Activated naive CD4-positive, alpha-beta T cell treated with anti-CD3 and anti-CD28 coated beads, Interleukin-2, amount 10 ng/mL, durations not matched to agents 7 days and 5 days (primary cell): ENCODE measurements around the gene KLHDC4.

Experiments
- CTCF ChIA-PET: fragments of 350-600 bp; sonication (Branson Sonifier 250); formaldehyde crosslinking; loops from one replicate; lab custom pipeline; 2021; ENCODE audit warnings: antibody characterized with exemption; lab: Charles Lee
- DNase-seq: peaks from one replicate; pipeline ENCODE4 v3.0.0-alpha.2; 2020
- H3K27ac Mint-ChIP-seq: one replicate; pipeline ENCODE4 v1.8.0; 2021; ENCODE audit warnings: mild to moderate bottlenecking, moderate library complexity, mixed read lengths
- H3K27me3 Mint-ChIP-seq: one replicate; pipeline ENCODE4 v1.8.0; 2021; ENCODE audit warnings: mild to moderate bottlenecking, mixed read lengths
- H3K36me3 Mint-ChIP-seq: one replicate; pipeline ENCODE4 v1.8.0; 2021; ENCODE audit warnings: mixed read lengths
- H3K4me1 Mint-ChIP-seq: one replicate; pipeline ENCODE4 v1.8.0; 2021; ENCODE audit warnings: mixed read lengths
- H3K4me3 Mint-ChIP-seq: one replicate; pipeline ENCODE4 v1.8.0; 2021; ENCODE audit warnings: mild to moderate bottlenecking, moderate library complexity, mixed read lengths
- H3K9me3 Mint-ChIP-seq: one replicate; pipeline ENCODE4 v1.8.0; 2021; ENCODE audit warnings: mixed read lengths

Gene KLHDC4

DNA sequence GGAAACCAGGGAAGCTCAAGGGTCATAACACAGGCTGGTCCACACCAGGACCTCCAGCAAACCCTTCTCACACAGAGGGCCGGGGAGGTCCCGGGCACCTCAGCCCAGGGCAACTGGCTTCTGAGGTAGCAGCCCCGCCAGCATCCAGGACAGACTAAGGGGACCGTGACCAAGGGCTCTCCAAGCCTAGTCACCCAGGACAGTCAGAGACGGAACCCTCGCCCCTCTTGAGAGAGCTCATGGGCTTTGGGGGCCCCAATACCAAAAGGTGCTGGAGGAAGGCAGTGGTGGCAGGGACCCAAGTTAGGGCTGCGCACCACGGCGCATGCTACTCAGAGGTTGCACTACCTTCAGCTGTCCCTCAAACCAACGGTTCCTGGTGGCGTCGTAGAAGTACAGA, 54.9 kb downstream of the KLHDC4 start:
- CTCF ChIA-PET: no interaction called here
- DNase-seq: no peak
- H3K9me3 Mint-ChIP-seq: no peaks in the 10 kb centered on the region
- peaks cover 45% of the 10 kb centered on the region for H3K36me3 Mint-ChIP-seq
- H3K4me1 Mint-ChIP-seq: peaks cover 34% of the 10 kb centered on the region
- no peaks in the 10 kb centered on the region for H3K27me3 Mint-ChIP-seq
- H3K27ac Mint-ChIP-seq: no peak overlapping the region
- H3K4me3 Mint-ChIP-seq: no peak overlapping the region

DNA sequence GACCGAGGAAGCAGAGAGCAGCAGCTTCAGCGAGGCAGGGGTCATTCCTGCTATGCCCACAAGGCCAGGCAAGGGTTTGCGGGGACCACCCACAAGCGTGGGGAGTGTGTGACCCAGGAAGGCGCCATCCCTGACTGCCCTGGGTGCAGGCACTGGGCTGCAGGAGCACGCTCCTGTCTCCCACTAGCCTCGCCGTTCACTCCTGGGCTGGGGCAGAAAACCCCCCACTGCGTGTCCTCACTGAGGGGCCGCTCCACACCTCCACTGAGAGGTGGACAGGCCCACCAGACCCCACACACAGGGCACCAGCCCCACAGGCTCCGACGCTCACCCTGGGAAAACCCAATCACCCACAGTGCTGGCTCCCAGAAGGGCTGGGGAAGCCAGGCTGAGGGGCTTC, 56.1 kb downstream of the KLHDC4 start:
- Mint-ChIP-seq H3K4me1 (peaks cover 26% of the 10 kb centered on the region), H3K27ac (no peak overlapping the region), H3K9me3 (no peaks in the 10 kb centered on the region), H3K36me3 (peaks cover 37% of the 10 kb centered on the region), H3K4me3 (no peak overlapping the region), H3K27me3 (no peaks in the 10 kb centered on the region)
- CTCF ChIA-PET: no interaction called here
- DNase-seq: no peak

DNA sequence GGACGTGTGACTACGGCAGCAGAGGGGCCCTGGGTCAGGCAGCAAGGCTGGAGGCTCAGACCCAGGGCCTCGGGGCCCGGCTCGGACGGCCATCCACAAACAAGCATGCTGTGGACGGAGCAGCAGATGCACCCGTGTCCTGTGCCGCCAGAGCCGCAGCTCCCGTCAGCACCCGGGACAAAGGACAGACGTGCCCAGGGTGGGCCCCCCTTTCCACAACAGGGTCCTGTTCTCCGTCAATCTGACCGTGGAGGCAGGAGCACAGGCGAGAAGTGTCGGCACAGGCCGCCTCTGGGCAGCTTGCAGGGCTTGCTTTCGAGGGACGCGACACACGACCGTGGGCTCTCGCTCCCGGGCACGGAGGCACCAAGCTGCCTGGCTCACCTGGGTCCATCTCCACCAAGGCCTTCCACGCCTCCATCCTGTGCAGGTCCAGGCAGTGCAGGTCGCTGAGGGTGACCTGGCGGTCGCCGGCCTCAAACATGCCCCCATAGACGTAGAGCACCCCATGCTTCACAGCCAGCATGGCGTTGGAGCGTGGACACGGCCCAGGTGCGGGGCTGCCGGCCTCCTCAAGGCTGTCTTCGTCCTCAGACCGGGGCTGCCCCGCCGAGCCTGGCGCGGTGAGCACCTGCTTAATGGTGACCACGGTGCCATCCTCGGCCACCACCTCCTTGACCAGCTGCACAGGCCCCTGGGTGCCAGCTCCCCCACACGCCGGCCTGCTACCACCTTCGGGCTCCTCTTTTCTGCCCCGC, 56.7 kb downstream of the KLHDC4 start:
- Mint-ChIP-seq H3K27ac (no peak overlapping the region), H3K36me3 (peaks cover 35% of the 10 kb centered on the region), H3K27me3 (no peaks in the 10 kb centered on the region), H3K9me3 (no peaks in the 10 kb centered on the region), H3K4me3 (no peak overlapping the region), H3K4me1 (peaks cover 24% of the 10 kb centered on the region)
- no peak for DNase-seq
- CTCF ChIA-PET: no interaction called here

DNA sequence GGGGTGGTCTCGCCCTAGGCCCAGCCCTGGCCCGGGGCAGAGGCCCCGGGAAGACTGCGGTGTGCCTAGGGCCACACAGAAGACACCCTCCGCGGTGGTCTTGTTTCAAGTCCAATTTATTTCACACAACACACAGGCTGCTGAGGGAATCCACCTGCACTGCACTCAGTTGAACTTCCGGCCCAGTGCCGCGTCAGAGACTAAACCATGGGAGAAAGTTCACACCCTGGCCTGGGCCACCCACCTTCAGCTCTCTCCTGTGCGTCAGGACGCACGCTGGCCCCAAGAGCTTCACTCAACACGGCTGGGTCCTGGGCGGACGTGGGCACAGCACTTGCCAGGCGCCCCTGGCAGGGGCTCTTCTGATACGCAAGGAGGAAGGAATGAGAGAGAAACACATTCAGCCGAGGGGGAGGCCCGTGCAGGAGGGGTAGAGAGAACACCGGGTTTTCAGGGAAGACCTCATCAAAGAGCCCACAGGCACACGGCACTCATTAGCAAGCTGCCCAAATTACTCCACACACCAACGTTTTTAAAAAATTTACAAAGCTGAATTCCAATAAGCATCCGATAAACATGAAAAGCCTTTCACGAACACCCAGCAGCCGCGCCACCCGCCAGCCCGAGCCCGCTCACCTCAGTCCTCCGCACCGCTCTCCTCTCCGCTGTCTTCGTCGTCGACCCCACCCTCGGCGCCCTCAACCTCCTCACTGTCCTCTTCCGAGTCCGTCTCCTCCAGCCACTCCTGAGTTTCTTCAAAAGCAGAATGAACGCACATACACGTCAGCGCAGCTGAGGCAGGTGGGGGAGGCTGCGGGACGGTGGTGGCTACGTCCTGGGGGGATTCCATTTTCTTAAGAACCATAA, 57.8 kb downstream of the KLHDC4 start:
- Mint-ChIP-seq H3K27me3 (no peaks in the 10 kb centered on the region), H3K36me3 (peaks cover 35% of the 10 kb centered on the region), H3K27ac (no peak overlapping the region)

DNA sequence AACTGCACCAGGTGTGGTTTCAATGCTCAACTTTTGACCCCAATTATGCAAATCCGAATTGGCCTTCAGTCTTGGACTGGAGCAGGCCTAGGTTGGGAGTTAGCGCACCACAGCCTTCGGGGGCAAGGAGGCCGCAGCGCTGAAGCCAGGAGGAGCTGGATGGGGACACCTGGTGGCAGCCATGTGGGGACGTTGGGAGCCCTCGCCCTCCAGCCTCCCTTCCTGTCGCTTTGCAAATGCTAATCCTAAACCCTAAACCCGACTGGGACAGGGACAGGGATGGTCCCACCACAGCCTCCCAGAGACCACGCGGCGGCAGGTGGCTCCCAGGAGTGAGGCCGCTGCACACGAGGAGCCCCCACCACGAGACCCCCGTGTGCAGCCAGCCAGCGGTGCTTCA, 58.7 kb downstream of the KLHDC4 start:
- DNase-seq: no peak
- no peak overlapping the region for H3K27ac Mint-ChIP-seq
- H3K4me3 Mint-ChIP-seq: no peak overlapping the region
- H3K36me3 Mint-ChIP-seq: peaks cover 41% of the 10 kb centered on the region
- H3K27me3 Mint-ChIP-seq: no peaks in the 10 kb centered on the region
- H3K9me3 Mint-ChIP-seq: no peaks in the 10 kb centered on the region
- peaks cover 23% of the 10 kb centered on the region for H3K4me1 Mint-ChIP-seq
- CTCF ChIA-PET: no interaction called here

More for the DNA sequence above, 57.8 kb downstream of the KLHDC4 start:
- CTCF ChIA-PET: no interaction called here
- peaks cover 24% of the 10 kb centered on the region for H3K4me1 Mint-ChIP-seq
- H3K4me3 Mint-ChIP-seq: no peak overlapping the region
- H3K9me3 Mint-ChIP-seq: no peaks in the 10 kb centered on the region
- DNase-seq: no peak

DNA sequence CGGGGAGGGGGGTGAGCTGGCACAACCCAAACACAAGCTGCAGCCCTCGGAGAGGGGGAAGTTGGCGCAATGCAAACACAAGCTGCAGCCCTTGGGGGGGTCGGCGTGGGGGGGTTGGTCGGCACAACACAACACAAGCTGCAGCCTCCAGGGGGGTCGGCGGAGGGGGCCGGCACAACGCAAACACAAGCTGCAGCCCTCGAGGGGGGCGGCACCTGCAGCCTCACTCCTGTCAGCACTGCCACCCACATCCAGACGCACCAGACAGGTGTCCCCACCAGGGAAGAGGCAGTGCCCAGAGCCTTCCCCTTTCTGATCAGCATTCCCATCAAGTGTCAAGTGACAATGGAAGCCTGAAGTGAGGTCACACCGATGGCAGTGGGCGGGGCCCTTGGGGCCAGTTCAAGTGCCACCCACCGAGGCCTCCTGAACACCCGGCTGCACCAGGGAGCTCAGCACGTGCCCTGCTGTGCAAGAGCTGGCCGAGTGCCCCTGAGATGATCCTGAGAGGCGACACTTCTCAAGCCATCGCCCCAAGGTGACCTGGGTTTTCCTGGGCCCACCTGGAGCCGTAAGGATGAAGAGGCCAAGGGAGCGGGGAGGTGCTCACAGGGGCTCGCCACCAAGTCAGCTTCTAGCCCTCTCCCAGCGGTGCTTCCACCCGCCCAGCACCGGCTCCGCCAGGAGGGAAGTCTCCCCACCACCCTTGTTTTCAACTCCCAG, 59.3 kb downstream of the KLHDC4 start:
- CTCF ChIA-PET: no interaction called here
- Mint-ChIP-seq H3K27me3 (no peaks in the 10 kb centered on the region), H3K36me3 (peaks cover 44% of the 10 kb centered on the region), H3K4me1 (peaks cover 29% of the 10 kb centered on the region), H3K4me3 (no peak overlapping the region), H3K9me3 (no peaks in the 10 kb centered on the region), H3K27ac (no peak overlapping the region)
- DNase-seq: no peak

DNA sequence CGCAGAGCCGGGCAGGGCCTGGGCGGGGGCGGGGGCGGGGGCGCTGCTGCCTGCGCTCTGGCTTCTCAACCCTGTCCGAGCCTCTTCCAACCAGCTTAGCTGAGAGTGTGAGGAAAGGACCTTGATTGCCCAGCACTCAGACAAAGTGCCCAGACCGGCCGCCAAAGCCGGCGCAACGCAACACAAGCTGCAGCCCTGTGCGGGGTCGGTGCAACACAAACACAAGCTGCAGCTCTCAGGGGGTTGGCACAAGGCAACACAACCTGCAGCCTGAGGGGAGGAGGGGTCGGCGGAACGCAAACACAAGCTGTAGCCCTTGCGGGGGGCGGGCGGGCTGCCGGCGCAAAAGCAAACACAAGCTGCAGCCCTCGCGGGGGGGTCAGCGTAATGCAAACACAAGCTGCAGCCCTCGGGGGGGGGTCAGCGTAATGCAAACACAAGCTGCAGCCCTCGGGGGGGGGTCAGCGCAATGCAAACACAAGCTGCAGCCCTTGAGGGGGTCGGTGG, 60.0 kb downstream of the KLHDC4 start:
- CTCF ChIA-PET: no interaction called here
- DNase-seq: no peak
- Mint-ChIP-seq H3K27ac (no peak overlapping the region), H3K36me3 (peaks cover 43% of the 10 kb centered on the region), H3K4me3 (no peak overlapping the region), H3K4me1 (peaks cover 35% of the 10 kb centered on the region), H3K9me3 (no peaks in the 10 kb centered on the region), H3K27me3 (no peaks in the 10 kb centered on the region)

DNA sequence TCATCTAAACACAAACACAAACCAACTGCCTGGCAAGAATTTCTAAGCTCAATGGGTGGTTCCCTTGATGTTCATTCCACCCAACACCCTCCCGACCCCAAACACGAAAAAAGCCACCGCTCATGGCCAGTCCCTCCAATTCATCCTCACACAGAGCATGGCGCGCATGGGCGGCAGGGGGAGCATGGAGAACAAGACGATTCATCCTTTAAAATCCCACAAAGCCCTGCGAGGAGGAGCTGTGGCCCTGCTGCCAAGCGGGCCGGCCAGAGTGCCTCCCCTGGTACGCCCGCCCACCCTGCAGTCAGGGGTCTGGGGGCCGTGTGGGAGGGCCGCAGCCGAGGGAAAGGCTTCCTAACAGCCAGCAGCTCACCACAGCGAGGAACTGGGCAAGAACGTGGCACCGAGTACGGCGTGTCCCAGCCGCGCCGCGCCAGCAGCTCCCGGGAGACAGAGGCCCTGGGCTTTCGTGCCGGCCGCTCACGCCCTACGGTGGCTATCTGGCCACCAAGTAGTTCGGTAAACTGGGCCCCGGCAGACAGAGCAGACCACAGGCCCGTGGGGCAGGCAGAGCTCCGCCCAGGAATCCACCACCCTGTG, 60.9 kb downstream of the KLHDC4 start:
- Mint-ChIP-seq H3K27ac (peak overlapping the region; percentile 50), H3K36me3 (peaks cover 37% of the 10 kb centered on the region), H3K9me3 (no peaks in the 10 kb centered on the region), H3K27me3 (no peaks in the 10 kb centered on the region), H3K4me3 (no peak overlapping the region), H3K4me1 (peaks cover 40% of the 10 kb centered on the region)
- no peak for DNase-seq
- CTCF ChIA-PET: no interaction called here

DNA sequence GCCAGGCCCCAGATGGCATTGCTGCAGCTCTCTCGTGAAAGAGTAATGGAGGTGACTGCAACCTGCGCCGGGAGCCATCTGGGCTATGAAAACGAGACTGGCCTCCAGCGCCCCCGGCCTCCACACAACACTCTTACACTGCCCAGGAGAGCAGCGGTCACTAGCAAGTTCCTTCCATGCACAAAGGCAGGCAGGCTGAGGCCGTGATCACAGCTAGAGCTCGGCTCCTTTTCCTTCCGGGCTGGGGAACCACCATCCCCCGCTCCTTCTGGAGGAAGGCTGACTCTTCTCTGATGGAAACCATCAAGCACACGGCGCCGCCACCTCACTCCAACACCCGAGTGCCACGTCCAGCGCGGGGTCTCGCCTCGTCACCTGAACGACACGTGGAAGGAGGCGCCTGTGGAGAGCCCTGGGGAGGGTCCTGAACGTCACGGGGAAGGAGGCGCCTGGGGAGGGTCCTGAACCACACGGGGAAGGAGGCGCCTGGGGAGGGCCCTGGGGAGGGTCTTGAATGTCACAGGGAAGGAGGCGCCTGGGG, 61.9 kb downstream of the KLHDC4 start:
- H3K9me3 Mint-ChIP-seq: no peaks in the 10 kb centered on the region
- DNase-seq: no peak
- H3K27ac Mint-ChIP-seq: peak overlapping the region; percentile 79
- CTCF ChIA-PET: interaction anchor here (1.5 kb wide), 1 partner anchor 10 kb away, joined by 3 read pairs; no protein-coding TSS in a partner anchor
- no peaks in the 10 kb centered on the region for H3K27me3 Mint-ChIP-seq
- peaks cover 47% of the 10 kb centered on the region for H3K4me1 Mint-ChIP-seq
- H3K36me3 Mint-ChIP-seq: peaks cover 35% of the 10 kb centered on the region
- H3K4me3 Mint-ChIP-seq: no peak overlapping the region

DNA sequence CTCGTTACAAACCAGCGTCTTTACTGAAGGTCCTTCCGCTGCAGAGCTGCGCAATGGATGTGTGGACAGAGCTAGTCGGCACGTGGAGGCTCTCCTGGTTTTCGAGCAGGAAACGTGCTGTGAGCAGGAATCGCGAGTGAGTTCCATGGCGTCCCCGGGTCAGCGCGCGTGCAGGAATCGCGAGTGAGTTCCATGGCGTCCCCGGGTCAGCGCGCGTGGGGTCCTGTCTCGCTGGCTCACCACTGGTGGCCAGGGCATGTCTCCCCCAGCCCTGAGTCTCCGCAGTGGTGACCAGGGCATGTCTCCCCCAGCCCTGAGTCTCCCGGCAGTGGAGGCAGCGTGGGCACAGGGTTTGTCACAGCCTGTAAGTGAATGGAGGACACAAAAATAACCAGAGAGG, 62.7 kb downstream of the KLHDC4 start:
- H3K27ac Mint-ChIP-seq: peak overlapping the region; percentile 89
- no peak for DNase-seq
- peak overlapping the region; percentile 15 for H3K4me3 Mint-ChIP-seq
- H3K4me1 Mint-ChIP-seq: peaks cover 53% of the 10 kb centered on the region
- H3K9me3 Mint-ChIP-seq: no peaks in the 10 kb centered on the region
- peaks cover 32% of the 10 kb centered on the region for H3K36me3 Mint-ChIP-seq
- H3K27me3 Mint-ChIP-seq: no peaks in the 10 kb centered on the region
- CTCF ChIA-PET: interaction anchor here (1.1 to 1.5 kb wide), 4 partner anchors 11 to 67 kb away, joined by 3 to 4 read pairs (median 3); no protein-coding TSS in a partner anchor

DNA sequence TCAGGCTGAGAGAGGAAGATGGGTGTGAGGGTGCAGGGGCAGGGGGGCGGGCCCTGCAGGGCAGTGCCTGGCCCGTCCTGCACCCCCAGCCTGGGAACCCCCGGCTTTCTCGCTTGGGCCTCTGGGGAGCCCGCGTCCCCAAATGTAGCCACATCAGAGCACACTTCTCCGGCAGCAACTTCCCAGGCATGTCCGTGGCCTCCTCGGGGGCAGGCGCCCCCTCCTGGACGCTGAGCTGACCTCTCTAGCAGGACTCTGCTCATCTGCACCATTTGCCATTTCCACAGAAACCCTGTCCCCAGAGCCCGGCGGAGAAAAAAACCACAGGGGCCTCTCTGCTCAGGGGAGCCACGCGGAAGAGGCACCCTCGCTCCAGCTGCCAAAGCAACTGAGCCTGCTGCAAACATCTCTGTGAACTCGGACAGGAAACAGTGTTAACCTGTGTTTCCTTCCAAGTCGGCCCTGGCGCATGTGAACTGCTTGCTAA, 63.4 kb downstream of the KLHDC4 start:
- peak; percentile 67 for DNase-seq
- CTCF ChIA-PET: interaction anchor here (1.1 to 1.5 kb wide), 4 partner anchors 12 to 67 kb away, joined by 3 to 4 read pairs (median 3); no protein-coding TSS in a partner anchor
- Mint-ChIP-seq H3K4me3 (peak overlapping the region; percentile 15), H3K4me1 (peaks cover 53% of the 10 kb centered on the region), H3K9me3 (no peaks in the 10 kb centered on the region), H3K36me3 (peaks cover 27% of the 10 kb centered on the region), H3K27me3 (no peaks in the 10 kb centered on the region), H3K27ac (peak overlapping the region; percentile 92)

DNA sequence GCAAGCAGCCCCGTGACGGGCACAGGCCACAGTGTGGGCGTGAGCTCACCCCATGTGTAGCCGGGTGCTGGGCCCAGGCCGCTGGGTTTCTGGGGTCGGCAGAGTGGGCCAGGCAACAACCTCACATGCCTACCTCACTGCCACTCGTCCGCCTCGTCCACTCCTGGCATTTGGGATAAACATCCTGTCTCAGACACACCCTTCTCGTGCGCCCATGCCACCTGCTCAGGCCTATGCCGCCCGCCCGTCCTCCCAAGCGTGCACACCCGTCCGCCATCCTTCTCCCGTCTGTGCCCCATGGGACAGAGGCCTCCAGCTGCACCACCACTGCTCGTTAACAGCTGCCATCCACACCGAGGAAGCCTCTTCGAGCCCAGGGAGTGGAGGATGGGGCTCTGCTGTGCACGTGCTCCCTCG, 64.3 kb downstream of the KLHDC4 start:
- H3K4me1 Mint-ChIP-seq: peaks cover 53% of the 10 kb centered on the region
- peaks cover 24% of the 10 kb centered on the region for H3K36me3 Mint-ChIP-seq
- no peak for DNase-seq
- H3K27ac Mint-ChIP-seq: peak overlapping the region; percentile 92
- H3K27me3 Mint-ChIP-seq: no peaks in the 10 kb centered on the region
- no peak overlapping the region for H3K4me3 Mint-ChIP-seq
- no peaks in the 10 kb centered on the region for H3K9me3 Mint-ChIP-seq
- CTCF ChIA-PET: interaction anchor here (0.7 kb wide), 1 partner anchor 12 kb away, joined by 3 read pairs; no protein-coding TSS in a partner anchor

DNA sequence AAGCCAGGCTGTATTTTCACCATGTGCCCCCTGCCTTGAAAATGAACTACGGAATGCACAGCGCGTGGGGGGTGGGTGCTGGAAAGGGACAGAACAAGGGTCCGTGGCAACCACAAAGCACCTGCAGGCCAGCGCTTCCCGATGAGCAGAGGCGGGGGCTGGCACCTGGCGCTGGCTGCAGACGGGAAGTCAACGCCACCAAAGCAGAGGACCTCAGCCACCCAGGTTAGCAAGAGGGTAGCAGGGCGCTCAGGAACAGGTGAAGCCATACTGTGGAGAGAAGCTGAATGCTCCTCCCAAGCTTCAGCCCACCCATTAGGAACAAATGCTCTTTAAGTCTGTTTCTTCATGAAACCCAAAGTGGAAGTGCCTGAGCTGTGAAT, 64.7 kb downstream of the KLHDC4 start:
- DNase-seq: no peak
- peak overlapping the region; percentile 26 for H3K4me3 Mint-ChIP-seq
- peaks cover 53% of the 10 kb centered on the region for H3K4me1 Mint-ChIP-seq
- peaks cover 24% of the 10 kb centered on the region for H3K36me3 Mint-ChIP-seq
- no peaks in the 10 kb centered on the region for H3K27me3 Mint-ChIP-seq
- CTCF ChIA-PET: no interaction called here
- peak overlapping the region; percentile 92 for H3K27ac Mint-ChIP-seq
- no peaks in the 10 kb centered on the region for H3K9me3 Mint-ChIP-seq
